ENCODE results near the gene KCP.

Gene KCP

GRCh38 chr7:128838981-128839731 is 71.4 kb downstream of the KCP start:
- ChIA-PET POLR2A (no interaction called here), CTCF (interaction anchor here (1.3 to 5.3 kb wide), 3 partner anchors 7 to 253 kb away, joined by 3 to 38 read pairs (median 5); no protein-coding TSS in a partner anchor)
- no peak for TF ChIP-seq CTCF (IDR thresholded peaks at IDR 0.05; ENCODE audit: control extremely low read depth, extremely low read depth, low read depth, missing control alignments)

GRCh38 chr7:128838109-128838779 is 72.3 kb downstream of the KCP start:
- TF ChIP-seq CTCF (IDR thresholded peaks at IDR 0.05; ENCODE audit: control extremely low read depth, extremely low read depth, low read depth, missing control alignments) = no peak
- DNase-seq (ENCODE audit: extremely low spot score) = no peak
- ChIA-PET POLR2A (no interaction called here), CTCF (no interaction called here)

More at GRCh38 chr7:128838981-128839731, 71.4 kb downstream of the KCP start:
- no peak for DNase-seq (ENCODE audit: extremely low spot score)

- no peak for DNase-seq (ENCODE audit: extremely low spot score)
- ChIA-PET CTCF (interaction anchor here (2.0 kb wide), 1 partner anchor 42 kb away, joined by 4 read pairs; no protein-coding TSS in a partner anchor), POLR2A (no interaction called here)
- TF ChIP-seq CTCF (IDR thresholded peaks at IDR 0.05; ENCODE audit: control extremely low read depth, extremely low read depth, low read depth, missing control alignments) = no peak
Measured at GRCh38 chr7:128837521-128837921, 73.0 kb downstream of the KCP start.

- no peak for DNase-seq (ENCODE audit: extremely low spot score)
- no peak for TF ChIP-seq CTCF (IDR thresholded peaks at IDR 0.05; ENCODE audit: control extremely low read depth, extremely low read depth, low read depth, missing control alignments)
- POLR2A ChIA-PET = no interaction called here
- CTCF ChIA-PET = interaction anchor here (2.0 to 2.4 kb wide), 2 partner anchors 13 to 42 kb away, joined by 4 to 10 read pairs; no protein-coding TSS in a partner anchor
Measured at GRCh38 chr7:128836729-128837348, 73.7 kb downstream of the KCP start.

GRCh38 chr7:128835790-128836641 is 74.5 kb downstream of the KCP start:
- CTCF ChIA-PET = interaction anchor here (1.1 to 5.4 kb wide), 6 partner anchors 13 to 375 kb away, joined by 3 to 21 read pairs (median 6); partner anchors contain the start of gene ATP6V1F
- POLR2A ChIA-PET = no interaction called here
- no peak for DNase-seq (ENCODE audit: extremely low spot score)
- TF ChIP-seq CTCF (IDR thresholded peaks at IDR 0.05; ENCODE audit: control extremely low read depth, extremely low read depth, low read depth, missing control alignments) = no peak

Measured in GM10248 (cell line).